GM19351 (cell line): ENCODE data around the gene GNAQ.
A peak's percentile ranks its signal among the peaks of the same experiment; 100 is the strongest.
"Not testable (repeated sequence)": the region's sequence is repeated elsewhere in the genome, so short reads cannot be mapped to it uniquely, and the experiment has no call there.

ENCODE experiments used
- ATAC-seq: cut with Tn5 transposase; IDR thresholded peaks from one replicate; pipeline ENCODE4 v1.9.1; 2021; ENCODE audit warnings: mild to moderate bottlenecking, moderate library complexity; ENCODE audit not compliant: unreplicated experiment

The GNAQ gene

DNA sequence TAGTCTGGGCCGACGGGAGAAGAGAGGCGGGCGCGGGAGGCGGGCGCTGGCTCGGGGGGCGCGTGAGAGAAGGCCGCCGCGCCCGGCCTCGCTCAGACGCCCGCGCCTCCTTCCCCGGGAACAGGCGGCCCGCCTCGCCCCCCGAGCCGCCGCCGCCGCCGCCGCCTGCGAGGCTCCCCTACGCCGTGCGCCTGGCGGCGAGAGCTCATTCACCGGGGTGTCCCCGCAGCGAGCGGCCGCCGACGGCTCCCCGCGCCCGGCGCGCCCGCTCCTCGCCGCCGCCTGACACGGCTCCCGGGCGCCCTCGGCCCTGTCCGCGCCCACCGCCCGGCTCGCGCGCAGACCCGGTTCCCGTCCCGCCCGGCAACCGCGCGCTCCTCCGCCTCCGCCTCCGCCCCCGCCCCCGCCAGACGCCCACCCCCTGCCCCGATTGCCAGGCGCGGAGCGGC, at the start of gene GNAQ:
Gene GNAQ (minus strand): TSS at position 368 of the 449 bp plus-strand sequence. CDS start 576 bp downstream, outside the sequence.
- ATAC-seq: no peak

- no peak for ATAC-seq
Measured at GRCh38 chr9:78074385-78075291, 43.0 kb upstream of the GNAQ start.

GRCh38 chr9:78073722-78074121, 42.1 kb upstream of the GNAQ start:
- ATAC-seq: no peak

GRCh38 chr9:78072586-78073199, 41.1 kb upstream of the GNAQ start:
- no peak for ATAC-seq

GRCh38 chr9:78070521-78070920, 38.9 kb upstream of the GNAQ start:
- no peak for ATAC-seq

- ATAC-seq: no peak
Measured at GRCh38 chr9:78064075-78064474, 32.5 kb upstream of the GNAQ start.

DNA sequence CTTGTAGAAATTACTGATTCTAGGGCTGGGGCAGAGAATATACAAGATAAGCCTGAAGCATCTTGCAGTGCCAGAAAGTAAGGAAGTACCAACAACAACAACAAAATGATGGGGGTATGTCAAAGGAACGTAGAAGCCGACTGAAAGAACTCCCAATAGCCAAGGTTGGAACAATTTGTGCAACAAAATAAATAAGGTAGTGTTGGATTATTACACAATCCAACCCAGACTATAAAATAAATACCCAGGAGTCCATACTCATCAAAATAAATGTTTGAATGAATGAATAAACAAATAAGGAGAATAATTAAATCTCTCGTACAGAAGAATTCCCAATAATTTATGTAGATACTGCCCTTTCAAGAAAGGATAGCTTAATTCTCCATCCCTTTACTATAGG, 31.1 kb upstream of the GNAQ start:
- no peak for ATAC-seq

DNA sequence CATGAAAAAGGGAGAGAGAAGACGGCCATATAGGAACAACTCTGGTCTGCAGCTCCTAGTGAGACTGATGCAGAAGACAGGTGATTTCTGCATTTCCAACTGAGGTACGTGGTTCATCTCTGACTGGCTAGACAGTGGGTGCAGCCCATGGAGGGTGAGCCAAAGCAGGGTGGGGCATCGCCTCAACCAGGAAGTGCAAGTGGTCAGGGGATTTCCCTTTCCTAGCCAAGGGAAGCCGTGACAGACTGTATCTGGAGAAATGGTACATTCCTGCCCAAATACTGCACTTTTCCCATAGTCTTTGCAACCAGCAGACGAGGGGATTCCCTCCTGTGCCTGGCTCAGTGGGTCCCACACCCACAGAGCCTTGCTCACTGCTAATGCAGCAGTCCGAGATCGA, 22.6 kb upstream of the GNAQ start:
- ATAC-seq: not testable (repeated sequence)

DNA sequence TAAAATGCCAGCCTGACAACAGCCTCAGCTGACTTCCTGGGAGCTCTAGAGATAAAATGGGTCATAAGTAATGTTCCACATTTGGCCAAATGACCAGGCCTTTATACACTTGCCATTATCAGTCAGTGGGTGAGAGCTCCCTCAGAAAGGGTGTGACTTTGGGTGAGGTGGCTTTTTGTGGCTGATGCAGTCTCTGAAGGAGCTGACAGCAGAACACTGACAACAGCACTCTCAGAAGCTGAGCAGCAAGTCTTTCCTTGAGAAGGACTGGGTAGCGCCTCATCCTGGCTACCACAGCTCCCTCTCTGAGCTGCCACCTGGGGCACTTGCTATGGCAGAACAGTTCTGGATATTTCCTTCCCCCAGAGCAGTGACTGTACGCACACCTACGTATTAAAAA, 22.0 kb upstream of the GNAQ start:
- no peak for ATAC-seq

GRCh38 chr9:78050421-78050820, 18.8 kb upstream of the GNAQ start:
- no peak for ATAC-seq

DNA sequence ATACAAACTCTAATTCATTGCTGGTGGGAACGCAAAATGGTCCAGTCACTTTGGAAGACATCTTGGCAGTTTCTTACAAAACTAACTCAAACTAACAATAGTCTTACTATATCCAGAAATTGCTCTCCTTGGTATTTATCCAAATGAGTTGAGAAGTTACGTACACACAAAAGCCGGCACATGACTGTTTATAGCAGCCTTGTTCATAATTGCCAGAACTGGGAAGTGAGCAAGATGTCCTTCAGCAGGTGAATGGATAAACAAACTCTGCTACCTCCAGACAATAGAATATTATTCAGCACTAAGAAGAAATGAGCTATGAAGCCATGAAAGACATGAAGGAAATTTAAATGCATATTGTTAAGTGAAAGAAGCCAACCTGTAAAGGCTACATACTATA, 17.9 kb upstream of the GNAQ start:
- ATAC-seq: no peak

GRCh38 chr9:78047106-78047505, 15.5 kb upstream of the GNAQ start:
- ATAC-seq: no peak

GRCh38 chr9:78046112-78046511, 14.5 kb upstream of the GNAQ start:
- ATAC-seq: no peak

DNA sequence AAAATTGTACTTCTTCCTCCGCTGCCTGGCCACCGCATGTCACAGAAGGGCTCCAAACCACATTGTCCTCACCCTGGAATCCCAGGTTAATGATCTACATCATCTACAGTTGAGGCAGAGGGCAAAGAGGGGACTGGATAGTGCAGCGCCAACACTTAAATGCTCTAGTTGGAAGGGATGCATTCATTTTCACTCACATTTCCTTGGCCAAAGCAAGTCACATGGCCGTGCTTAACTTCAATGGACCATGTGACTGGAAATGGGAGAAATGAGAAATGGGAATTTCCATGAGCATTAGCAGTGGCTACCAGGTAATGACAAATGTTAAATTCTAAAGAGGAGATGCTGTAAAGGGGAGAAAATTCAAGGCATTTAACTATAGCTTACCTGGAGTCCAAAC, 13.3 kb upstream of the GNAQ start:
- ATAC-seq: no peak

DNA sequence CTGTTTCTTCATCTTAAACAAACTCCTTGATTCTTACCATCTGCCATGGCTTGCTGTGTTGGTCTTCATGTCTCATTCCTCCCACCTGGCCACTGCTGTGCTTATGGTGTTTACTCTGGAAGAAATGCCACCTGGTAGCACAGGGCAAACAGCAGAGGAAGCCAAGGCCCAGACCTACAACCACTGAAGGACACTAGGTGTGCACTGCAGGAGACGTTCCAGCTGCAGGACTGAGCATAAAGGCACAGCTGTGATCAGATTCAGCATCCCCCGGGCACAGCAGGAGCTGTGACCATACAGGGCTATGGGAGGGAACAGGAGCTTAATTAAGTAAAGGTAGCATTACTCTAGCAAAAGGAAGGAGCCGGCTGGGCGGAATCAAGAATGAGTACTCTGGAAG, 12.6 kb upstream of the GNAQ start:
- ATAC-seq: no peak

- ATAC-seq: no peak
Measured at GRCh38 chr9:78041971-78042370, 10.4 kb upstream of the GNAQ start.

GRCh38 chr9:78040726-78041125, 9.1 kb upstream of the GNAQ start:
- no peak for ATAC-seq

DNA sequence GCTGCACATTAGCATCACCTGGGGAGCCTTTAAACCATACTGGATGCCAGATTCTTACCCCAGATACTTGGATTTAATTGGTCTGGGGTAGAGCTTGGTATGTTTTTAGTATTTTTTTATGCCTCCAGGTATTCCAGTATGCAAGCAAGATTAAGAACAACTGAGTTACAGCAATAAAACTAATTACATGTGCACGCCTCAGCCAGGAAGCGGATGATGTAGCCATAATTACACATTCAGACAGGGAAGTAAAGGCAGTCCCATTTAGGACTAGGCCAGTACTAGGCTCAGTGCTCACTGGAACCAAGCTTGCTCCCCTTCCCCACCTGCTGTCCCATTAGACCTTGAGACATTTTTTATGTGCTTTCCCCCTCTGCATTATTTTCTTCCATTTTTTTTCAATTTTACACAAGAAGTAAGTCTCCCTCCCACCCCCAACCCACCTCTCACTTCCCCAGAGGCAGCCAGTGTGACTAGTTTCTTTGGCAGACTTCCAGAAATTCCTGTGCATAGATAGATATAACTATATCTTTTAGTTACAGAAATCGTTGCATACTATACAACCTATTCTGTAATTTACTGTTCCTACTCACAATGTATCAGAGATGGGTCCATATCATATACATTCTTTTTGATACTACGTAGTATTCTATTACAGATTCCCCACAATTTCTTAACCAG, 7.1 kb upstream of the GNAQ start:
- no peak for ATAC-seq

GRCh38 chr9:78035383-78035993, 3.9 kb upstream of the GNAQ start:
- peak; percentile 54 for ATAC-seq

DNA sequence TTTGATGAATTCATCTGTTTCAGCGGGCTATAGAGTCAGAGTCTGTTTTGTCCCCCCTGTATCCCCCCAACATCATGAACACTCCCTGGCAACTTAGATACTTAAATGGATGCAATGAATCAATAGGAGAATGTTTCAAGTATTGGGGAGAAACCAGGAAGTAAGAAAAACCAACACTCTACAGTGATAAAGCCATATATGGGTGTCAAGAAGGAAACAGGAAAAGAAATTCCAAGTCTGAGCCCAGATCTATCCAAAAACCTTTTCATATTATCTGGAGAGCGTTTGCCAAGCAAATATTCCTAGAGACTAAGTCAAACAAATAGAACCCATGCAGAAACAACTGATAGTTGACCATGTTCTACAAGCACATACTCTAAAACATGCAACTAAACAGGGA, 2.3 kb upstream of the GNAQ start:
- ATAC-seq: no peak

- ATAC-seq: no peak
Measured at GRCh38 chr9:78032730-78033457, 1.3 kb upstream of the GNAQ start.
